Measurements from ENCODE around the gene RACK1.

DNA sequence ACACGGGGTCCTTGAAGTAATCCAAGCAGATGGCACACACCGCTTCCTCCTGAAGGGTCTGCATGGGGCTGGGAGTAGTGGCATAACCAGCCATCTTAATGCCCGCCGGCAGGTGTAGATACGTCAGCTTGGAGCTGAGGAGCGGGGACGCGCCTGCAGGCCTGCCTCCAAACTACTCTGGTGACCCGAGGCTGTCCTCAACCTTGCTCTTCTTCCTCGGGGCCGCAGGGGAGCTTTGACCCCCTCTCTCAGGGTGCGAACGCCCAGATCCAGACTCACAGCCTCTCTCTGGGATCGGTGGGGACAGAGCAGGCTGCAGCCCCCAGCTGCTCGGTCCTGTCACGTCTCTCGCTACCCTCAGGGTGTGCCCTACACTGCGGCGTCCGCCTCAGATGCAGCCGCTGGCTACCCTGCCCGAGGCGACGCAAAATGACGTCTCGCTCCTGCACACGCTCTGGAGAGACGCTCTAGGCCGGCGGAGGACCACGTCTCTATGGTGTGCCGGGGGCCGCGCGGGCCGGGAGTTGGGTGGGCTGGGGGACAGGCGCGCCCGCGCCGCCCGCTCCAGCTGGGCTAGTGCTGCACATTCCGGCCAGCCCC is 17.1 kb upstream of the RACK1 start, which contains the start of gene TRIM52:
- peak; percentile 95 for TF ChIP-seq POLR2A (IDR thresholded peaks at IDR 0.05; ENCODE audit: low read length)
- no peak for TF ChIP-seq GATA1 (IDR thresholded peaks at IDR 0.05; ENCODE audit: low read depth, low read length)
